Stimulated activated CD4-positive, alpha-beta T cell treated with anti-CD3 and anti-CD28 coated beads, Interleukin-1b, Interleukin-23, amount 100 ng/mL, for 48 hours (primary cell): ENCODE data around the gene FCAMR.

ENCODE experiments used
- DNase-seq: peaks from one replicate; pipeline ENCODE4 v3.0.0-alpha.2; 2020

The FCAMR gene

GRCh38 chr1:206998816-206999215, 28.6 kb upstream of the FCAMR start:
- DNase-seq: no peak

DNA sequence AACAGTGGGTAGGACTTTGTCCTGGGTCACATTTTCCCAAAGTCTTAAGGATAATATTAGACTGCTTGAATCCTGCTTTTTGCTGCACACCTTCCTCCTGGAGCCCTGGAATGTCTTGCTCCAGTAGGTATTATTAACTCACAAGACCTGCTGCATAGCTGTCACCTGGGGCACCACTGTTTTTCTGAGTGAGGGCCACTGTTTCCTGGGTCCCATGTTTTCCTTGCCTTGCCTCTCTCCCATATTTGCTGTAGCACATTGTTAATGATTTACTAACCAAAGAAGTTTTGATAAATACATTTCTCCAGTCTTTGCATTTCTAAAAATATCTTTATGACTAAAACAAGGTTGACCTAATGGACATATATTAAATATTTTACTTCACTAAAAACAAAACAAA, 22.5 kb upstream of the FCAMR start:
- no peak for DNase-seq

GRCh38 chr1:206987873-206988272, 17.6 kb upstream of the FCAMR start:
- DNase-seq: no peak

DNA sequence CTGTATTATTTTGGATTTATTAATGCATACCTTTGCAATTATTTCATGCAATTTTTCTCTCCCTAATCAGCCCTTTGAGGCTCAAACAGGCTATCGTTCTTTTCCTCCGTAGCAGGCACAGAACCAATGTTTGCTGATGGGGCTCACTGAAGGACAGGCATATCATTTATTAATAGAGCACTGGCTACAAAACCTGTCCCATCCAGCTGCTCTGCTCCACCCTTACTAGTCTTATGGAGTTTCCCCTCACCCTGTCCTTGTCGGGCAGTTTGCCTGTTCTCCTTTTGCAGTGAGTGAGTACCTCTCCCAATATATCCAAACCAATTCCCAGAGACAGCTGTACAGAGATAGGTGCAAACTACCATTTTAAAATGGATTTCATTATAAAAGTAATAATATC, 16.6 kb upstream of the FCAMR start:
- no peak for DNase-seq

DNA sequence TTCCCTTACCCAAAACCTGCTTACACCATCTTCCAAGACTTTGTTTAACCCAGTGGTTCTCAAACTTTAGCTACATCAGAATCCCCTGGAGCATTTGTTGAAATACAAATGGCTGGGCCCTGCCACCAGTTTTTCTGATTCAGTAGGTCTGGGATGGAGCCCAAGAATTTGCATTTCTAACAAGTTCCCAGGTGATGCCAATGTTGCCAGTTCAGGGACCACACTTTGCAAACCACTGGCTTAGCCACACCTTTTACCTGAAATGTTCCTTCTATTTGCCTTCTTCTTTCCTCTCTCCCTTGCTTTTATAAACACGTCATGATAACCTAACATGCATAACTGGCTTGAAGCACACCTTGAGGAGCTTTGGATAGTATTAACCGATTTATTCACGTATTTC, 16.1 kb upstream of the FCAMR start:
- no peak for DNase-seq

- no peak for DNase-seq
Measured at GRCh38 chr1:206985162-206985749, 15.0 kb upstream of the FCAMR start.

- DNase-seq: peak; percentile 44
Measured at GRCh38 chr1:206982216-206982615, 12.0 kb upstream of the FCAMR start.

GRCh38 chr1:206979379-206980043, 9.3 kb upstream of the FCAMR start:
- no peak for DNase-seq

DNA sequence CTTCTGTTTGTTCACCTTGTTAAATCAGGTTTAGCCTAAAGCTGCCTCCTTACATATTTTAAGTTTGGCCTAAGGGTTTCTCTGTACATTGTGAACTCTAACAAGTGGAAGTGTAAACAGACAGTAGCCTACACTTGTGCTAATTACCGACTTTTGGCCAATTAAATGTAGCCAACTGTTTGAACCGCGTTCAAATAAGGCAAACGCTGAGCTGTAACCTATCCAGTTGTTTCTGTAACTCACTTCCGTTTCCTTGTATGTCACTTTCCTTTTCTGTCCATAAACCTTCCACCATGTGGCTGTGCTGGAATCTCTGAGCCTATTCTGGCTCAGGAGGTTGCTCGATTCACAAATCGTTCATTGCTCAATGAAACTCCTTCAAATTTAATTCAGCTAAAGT, 8.0 kb upstream of the FCAMR start:
- no peak for DNase-seq

DNA sequence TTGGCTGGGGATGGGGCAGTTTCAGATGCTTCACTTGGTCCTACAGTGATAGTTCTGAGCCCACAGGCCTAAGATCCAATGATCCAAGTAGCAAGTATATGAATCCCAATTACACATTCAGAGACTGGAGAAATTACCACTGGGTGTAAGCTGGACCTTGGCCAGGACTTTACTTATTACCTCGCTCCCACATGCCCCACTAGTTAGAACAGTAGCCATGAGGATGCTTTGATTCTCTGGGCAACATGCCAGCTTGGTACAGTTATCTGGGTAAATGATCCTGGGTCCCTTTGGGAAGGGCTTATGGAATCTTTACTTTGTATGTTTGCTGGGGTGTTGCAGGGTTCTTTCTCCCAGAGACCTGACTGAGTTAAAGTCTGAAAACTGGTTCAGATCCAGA, 5.0 kb upstream of the FCAMR start:
- no peak for DNase-seq

GRCh38 chr1:206974140-206974539, 3.9 kb upstream of the FCAMR start:
- no peak for DNase-seq

DNA sequence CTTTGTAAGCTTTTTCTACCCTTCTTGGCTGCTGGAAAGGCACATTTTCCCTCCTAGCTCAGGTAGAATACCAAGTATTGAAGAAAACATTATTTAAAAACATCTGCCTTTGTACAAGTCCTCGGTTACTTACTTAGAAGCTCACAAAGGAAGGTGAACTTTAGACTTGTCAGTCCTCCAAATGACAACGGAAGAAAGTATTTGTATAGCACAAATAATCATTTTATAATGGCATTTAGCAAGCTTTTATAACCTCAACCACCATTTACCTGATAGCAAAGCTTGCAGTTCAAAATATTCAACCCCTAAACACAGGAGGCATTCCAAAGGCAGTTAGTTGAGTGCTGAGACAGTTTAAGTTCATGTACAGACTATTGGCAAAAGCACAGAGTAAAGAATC, 2.5 kb upstream of the FCAMR start:
- DNase-seq: no peak

GRCh38 chr1:206971029-206971655, 882 bp upstream of the FCAMR start:
- no peak for DNase-seq

GRCh38 chr1:206969090-206969489, 1.2 kb downstream of the FCAMR start:
- DNase-seq: no peak

GRCh38 chr1:206967096-206967849, 3.0 kb downstream of the FCAMR start:
- DNase-seq: no peak

DNA sequence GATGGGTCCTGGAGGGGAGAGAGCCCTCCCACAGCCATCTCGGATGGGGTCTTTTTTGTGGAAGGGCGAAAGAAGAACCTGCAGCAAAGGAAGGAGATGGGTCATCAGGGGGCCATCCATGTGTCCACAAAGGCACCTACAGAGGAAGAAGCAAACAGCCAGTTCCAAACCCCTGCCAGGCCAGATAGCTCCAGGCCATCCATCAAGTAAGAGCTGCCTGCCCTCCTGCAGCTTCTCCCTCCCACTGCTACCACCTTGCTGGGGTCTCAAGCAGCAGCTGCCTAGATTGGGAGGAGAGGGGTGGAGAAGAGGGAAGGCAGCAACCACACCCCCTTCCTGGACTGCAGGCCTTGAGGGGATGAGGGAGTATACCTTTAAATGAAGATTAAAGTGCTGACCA, 4.5 kb downstream of the FCAMR start:
- DNase-seq: no peak

DNA sequence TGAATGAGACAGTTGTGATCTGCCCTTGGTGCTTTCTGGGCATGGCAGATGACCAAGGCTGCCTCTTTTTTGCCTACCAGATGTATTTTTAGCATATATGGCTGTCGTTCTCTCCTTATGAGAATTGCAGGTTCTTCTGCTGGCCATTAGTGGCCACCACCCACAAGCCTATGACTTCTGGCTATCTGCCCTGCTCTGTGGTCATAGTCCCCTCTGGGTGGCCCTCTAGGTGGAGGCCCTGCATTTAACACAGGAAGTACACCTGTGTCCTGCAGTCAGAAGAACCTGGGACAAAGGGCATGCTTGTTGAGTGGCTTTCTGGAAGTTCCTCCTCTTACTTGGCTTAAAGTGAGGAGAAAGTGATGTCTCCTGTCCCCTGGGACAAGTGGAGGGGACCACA, 6.5 kb downstream of the FCAMR start:
- DNase-seq: no peak

GRCh38 chr1:206963119-206963712, 7.0 kb downstream of the FCAMR start:
- DNase-seq: no peak

GRCh38 chr1:206962272-206962671, 8.0 kb downstream of the FCAMR start:
- no peak for DNase-seq

- no peak for DNase-seq
Measured at GRCh38 chr1:206961668-206962067, 8.6 kb downstream of the FCAMR start.

GRCh38 chr1:206960676-206961386, 9.4 kb downstream of the FCAMR start:
- DNase-seq: no peak

DNA sequence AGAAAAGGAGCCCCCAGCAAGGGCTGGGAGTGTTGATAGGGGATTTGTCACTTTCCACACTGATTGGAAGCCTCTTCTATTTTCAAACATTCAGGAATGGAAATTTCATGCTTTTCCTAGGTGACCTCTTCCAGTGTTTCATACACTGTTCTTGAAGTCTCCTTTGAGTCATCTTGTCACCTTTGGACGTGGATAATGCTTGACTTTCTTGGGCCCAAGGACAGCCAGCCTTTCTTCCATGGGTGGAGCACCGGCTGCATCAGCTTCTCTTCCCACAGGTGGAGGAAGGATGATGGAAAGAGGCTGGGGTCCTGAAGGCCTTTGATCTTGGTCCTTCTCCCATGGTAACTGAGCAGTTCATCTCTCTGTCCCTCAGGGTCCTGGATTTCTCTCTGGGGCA, 12.1 kb downstream of the FCAMR start:
- no peak for DNase-seq

GRCh38 chr1:206957639-206958038, 12.6 kb downstream of the FCAMR start:
- no peak for DNase-seq
